Activated CD8-positive, alpha-beta T cell treated with anti-CD3 and anti-CD28 coated beads for 36 hours (primary cell): Measurements from ENCODE around the gene MRPS27. TPM values are rescaled to one million over a fixed set of nuclear protein-coding genes. Genes with fewer than 3 reads are reported as not detected.

ENCODE experiments used
- ATAC-seq: fragments of 200-7000 bp; cut with Tn5 transposase; one replicate; pipeline ENCODE4 v1.10.0; 2021; ENCODE audit warnings: mild to moderate bottlenecking, moderate library complexity
- CTCF ChIA-PET: fragments of 350-600 bp; sonication (Branson Sonifier 250); formaldehyde crosslinking; loops from one replicate; lab custom pipeline; 2021; ENCODE audit warnings: antibody characterized with exemption; lab: Charles Lee
- POLR2A ChIA-PET: fragments of 350-600 bp; sonication (Branson Sonifier 250); formaldehyde crosslinking; loops from one replicate; lab custom pipeline; 2021; ENCODE audit warnings: antibody characterized with exemption; lab: Charles Lee
- DNase-seq: peaks from one replicate; pipeline ENCODE4 v3.0.0-alpha.2; 2020
- H3K27ac Mint-ChIP-seq: one replicate; pipeline ENCODE4 v1.8.0; 2021; ENCODE audit warnings: mild to moderate bottlenecking, mixed read lengths
- H3K27me3 Mint-ChIP-seq: one replicate; pipeline ENCODE4 v1.8.0; 2021; ENCODE audit warnings: mixed read lengths
- H3K36me3 Mint-ChIP-seq: one replicate; pipeline ENCODE4 v1.8.0; 2021; ENCODE audit warnings: low read depth, mixed read lengths
- H3K4me1 Mint-ChIP-seq: one replicate; pipeline ENCODE4 v1.8.0; 2021; ENCODE audit warnings: low read depth, mixed read lengths
- H3K4me3 Mint-ChIP-seq: one replicate; pipeline ENCODE4 v1.8.0; 2021; ENCODE audit warnings: mild to moderate bottlenecking, moderate library complexity, mixed read lengths
- H3K9me3 Mint-ChIP-seq: one replicate; pipeline ENCODE4 v1.8.0; 2021; ENCODE audit warnings: mixed read lengths
- CTCF ChIP-seq: fragments of 200-600 bp; IDR thresholded peaks from one replicate; pipeline ENCODE4 v1.8.0; 2022; ENCODE audit warnings: antibody characterized with exemption, mild to moderate bottlenecking
- intact Hi-C: fragments of 100-400 bp; cut with micrococcal nuclease; formaldehyde crosslinking; loops from one replicate; pipeline ENCODE4 v1.10.0; 2022
- total RNA-seq, 2 experiments: library from RNA; stranded (reverse); gene quantifications; one replicate each; pipeline ENCODE4 v1.2.3, GENCODE V29; 2021

MRPS27 gene
- total RNA-seq, 2 experiments from 2014 or later = 91.5 to 99.1 TPM

- ChIA-PET CTCF (no interaction called here), POLR2A (no interaction called here)
- intact Hi-C loops = no loop called here
- ATAC-seq (no peak), DNase-seq (no peak)
- Mint-ChIP-seq H3K9me3 (no peaks in the 10 kb centered on the region), H3K27ac (no peak overlapping the region), H3K36me3 (peaks cover 39% of the 10 kb centered on the region), H3K27me3 (no peaks in the 10 kb centered on the region), H3K4me1 (no peaks in the 10 kb centered on the region), H3K4me3 (no peak overlapping the region)
- no peak for TF ChIP-seq CTCF
Measured at GRCh38 chr5:72358925-72359324, 38.9 kb upstream of the MRPS27 start.

- Mint-ChIP-seq H3K27ac (no peak overlapping the region), H3K4me3 (no peak overlapping the region), H3K27me3 (no peaks in the 10 kb centered on the region), H3K36me3 (peaks cover 34% of the 10 kb centered on the region), H3K4me1 (no peaks in the 10 kb centered on the region), H3K9me3 (no peaks in the 10 kb centered on the region)
- DNase-seq (no peak), ATAC-seq (no peak)
- intact Hi-C loops = no loop called here
- CTCF ChIA-PET = interaction anchor here (2.2 kb wide), 1 partner anchor 10 kb away, joined by 10 read pairs; no protein-coding TSS in a partner anchor
- TF ChIP-seq CTCF = no peak
- POLR2A ChIA-PET = interaction anchor here (1.0 kb wide), 1 partner anchor 493 kb away, joined by 3 read pairs; no protein-coding TSS in a partner anchor
Measured at GRCh38 chr5:72356361-72356760, 36.3 kb upstream of the MRPS27 start.

- Mint-ChIP-seq H3K4me1 (no peaks in the 10 kb centered on the region), H3K36me3 (peaks cover 32% of the 10 kb centered on the region), H3K27me3 (no peaks in the 10 kb centered on the region), H3K27ac (no peak overlapping the region), H3K4me3 (no peak overlapping the region), H3K9me3 (no peaks in the 10 kb centered on the region)
- ATAC-seq = no peak
- DNase-seq = no peak
- POLR2A ChIA-PET = no interaction called here
- intact Hi-C loops = no loop called here
- no peak for TF ChIP-seq CTCF
- CTCF ChIA-PET = interaction anchor here (2.2 kb wide), 1 partner anchor 10 kb away, joined by 10 read pairs; no protein-coding TSS in a partner anchor
Measured at GRCh38 chr5:72355706-72356299, 35.8 kb upstream of the MRPS27 start.

- intact Hi-C loops = no loop called here
- peaks cover 13% of the 10 kb centered on the region for H3K36me3 Mint-ChIP-seq
- ChIA-PET CTCF (interaction anchor here (1.0 kb wide), 1 partner anchor 13 kb away, joined by 4 read pairs; no protein-coding TSS in a partner anchor), POLR2A (no interaction called here)
- no peak for DNase-seq
- peaks cover 6% of the 10 kb centered on the region for H3K4me1 Mint-ChIP-seq
- H3K4me3 Mint-ChIP-seq = no peak overlapping the region
- H3K9me3 Mint-ChIP-seq = no peaks in the 10 kb centered on the region
- no peak overlapping the region for H3K27ac Mint-ChIP-seq
- no peaks in the 10 kb centered on the region for H3K27me3 Mint-ChIP-seq
- TF ChIP-seq CTCF = no peak
- no peak for ATAC-seq
Measured at GRCh38 chr5:72353046-72353445, 33.0 kb upstream of the MRPS27 start.

- no peaks in the 10 kb centered on the region for H3K9me3 Mint-ChIP-seq
Measured at GRCh38 chr5:72352616-72353015, 32.6 kb upstream of the MRPS27 start.

More at GRCh38 chr5:72352616-72353015, 32.6 kb upstream of the MRPS27 start:
- Mint-ChIP-seq H3K27ac (no peak overlapping the region), H3K27me3 (no peaks in the 10 kb centered on the region), H3K4me1 (peaks cover 10% of the 10 kb centered on the region), H3K4me3 (no peak overlapping the region), H3K36me3 (peaks cover 13% of the 10 kb centered on the region)
- DNase-seq (no peak), ATAC-seq (no peak)
- CTCF ChIA-PET = no interaction called here
- intact Hi-C loops = no loop called here
- POLR2A ChIA-PET = no interaction called here
- no peak for TF ChIP-seq CTCF
